Ishikawa (cell line): ENCODE results near the gene PPM1E.
A peak's percentile ranks its signal among the peaks of the same experiment; 100 is the strongest.

Experiments used
- CEBPB ChIP-seq: IDR thresholded peaks from 2 replicates; pipeline ENCODE4 v1.6.1; 2012
- CREB1 ChIP-seq: IDR thresholded peaks from 2 replicates; pipeline ENCODE4 v1.6.1; 2012; ENCODE audit warnings: low read depth
- EGR1 ChIP-seq: IDR thresholded peaks from 2 replicates; pipeline ENCODE4 v1.6.1; 2012
- EP300 ChIP-seq: IDR thresholded peaks from 2 replicates; pipeline ENCODE4 v1.6.1; 2012; ENCODE audit warnings: borderline replicate concordance
- FOXM1 ChIP-seq: IDR thresholded peaks from 2 replicates; pipeline ENCODE4 v1.6.1; 2012; ENCODE audit warnings: low read depth, borderline replicate concordance
- NFIC ChIP-seq: IDR thresholded peaks from 2 replicates; pipeline ENCODE4 v1.6.1; 2012
- RAD21 ChIP-seq: IDR thresholded peaks from 2 replicates; pipeline ENCODE4 v1.6.1; 2012; ENCODE audit warnings: low read depth
- TAF1 ChIP-seq: IDR thresholded peaks from 2 replicates; pipeline ENCODE4 v1.6.1; 2012; ENCODE audit warnings: low read depth, mild to moderate bottlenecking
- TCF12 ChIP-seq: IDR thresholded peaks from 2 replicates; pipeline ENCODE4 v1.6.1; 2012; ENCODE audit warnings: low read depth
- TEAD4 ChIP-seq: IDR thresholded peaks from 2 replicates; pipeline ENCODE4 v1.6.1; 2012
- YY1 ChIP-seq: IDR thresholded peaks from 2 replicates; pipeline ENCODE4 v1.6.1; 2012; ENCODE audit warnings: low read depth
- ZBTB7A ChIP-seq: IDR thresholded peaks from 2 replicates; pipeline ENCODE4 v1.6.1; 2012; ENCODE audit warnings: low read depth
- TF ChIP-seq, protein P1 (sequence below): IDR thresholded peaks from 2 replicates; pipeline ENCODE4 v1.6.1; 2012; ENCODE audit warnings: low read depth, mild to moderate bottlenecking
- TF ChIP-seq, protein P2 (sequence below): IDR thresholded peaks from 2 replicates; pipeline ENCODE4 v1.6.1; 2012
- TF ChIP-seq, protein P3 (sequence below): IDR thresholded peaks from 2 replicates; pipeline ENCODE4 v1.6.1; 2012

PPM1E gene

DNA sequence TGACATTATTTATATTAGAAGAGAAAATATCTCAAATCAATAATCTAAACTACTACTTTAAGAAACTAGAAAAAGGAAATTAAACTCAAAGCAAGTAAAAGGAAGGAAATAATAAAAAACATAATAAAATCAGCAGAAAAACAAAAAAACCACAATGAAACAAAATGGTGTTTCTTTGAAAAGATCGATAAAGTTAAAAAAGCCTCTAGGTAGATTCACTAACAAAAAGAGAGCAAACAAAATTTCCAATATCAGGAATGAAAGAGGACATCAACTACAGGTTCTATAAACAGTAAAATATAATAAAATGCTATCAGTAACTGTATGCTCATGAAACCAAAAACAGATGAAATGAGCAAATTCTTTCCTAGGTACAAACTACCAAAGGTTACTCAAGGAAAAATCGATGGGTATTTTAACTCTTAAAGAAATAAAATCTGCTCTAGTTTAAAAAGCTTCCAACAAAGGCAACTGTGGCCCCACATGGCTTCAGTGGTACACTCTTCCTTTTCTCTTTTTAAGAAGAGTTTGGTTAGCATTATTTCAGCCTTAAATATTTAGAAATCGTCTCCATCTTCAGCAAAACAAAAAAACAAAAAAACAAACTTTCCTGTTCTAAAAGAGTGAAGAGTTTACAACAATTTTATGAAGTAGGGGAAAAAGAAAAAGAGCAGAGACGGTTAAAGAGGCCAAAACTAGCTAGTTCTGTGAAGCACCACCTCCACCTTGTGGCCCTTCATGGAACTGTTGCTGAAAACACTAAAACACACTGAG lies 248.9 kb downstream of the PPM1E start:
- TF ChIP-seq NFIC (no peak), EP300 (no peak), RAD21 (peak; percentile 91), EGR1 (no peak)

DNA sequence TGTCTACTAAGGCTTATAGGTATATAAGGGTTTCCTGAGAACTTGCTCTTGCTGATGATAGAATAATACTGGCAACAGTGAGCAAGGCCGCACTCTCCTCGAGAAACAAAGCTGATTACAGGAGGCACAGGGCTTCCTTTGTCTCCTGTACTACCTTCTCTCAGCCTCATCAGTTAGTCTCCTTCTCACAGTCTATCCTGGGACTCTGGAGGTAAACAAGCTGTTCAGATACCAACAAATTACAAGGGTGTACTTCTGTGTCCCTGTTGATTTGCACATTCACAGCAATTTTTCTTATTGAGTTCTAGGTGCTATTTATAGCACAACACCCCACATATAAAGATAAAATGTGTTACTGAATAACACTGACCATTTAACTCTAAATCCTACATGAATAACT lies 252.3 kb downstream of the PPM1E start:
- TF ChIP-seq YY1 = no peak
- TF ChIP-seq, protein P1, sequence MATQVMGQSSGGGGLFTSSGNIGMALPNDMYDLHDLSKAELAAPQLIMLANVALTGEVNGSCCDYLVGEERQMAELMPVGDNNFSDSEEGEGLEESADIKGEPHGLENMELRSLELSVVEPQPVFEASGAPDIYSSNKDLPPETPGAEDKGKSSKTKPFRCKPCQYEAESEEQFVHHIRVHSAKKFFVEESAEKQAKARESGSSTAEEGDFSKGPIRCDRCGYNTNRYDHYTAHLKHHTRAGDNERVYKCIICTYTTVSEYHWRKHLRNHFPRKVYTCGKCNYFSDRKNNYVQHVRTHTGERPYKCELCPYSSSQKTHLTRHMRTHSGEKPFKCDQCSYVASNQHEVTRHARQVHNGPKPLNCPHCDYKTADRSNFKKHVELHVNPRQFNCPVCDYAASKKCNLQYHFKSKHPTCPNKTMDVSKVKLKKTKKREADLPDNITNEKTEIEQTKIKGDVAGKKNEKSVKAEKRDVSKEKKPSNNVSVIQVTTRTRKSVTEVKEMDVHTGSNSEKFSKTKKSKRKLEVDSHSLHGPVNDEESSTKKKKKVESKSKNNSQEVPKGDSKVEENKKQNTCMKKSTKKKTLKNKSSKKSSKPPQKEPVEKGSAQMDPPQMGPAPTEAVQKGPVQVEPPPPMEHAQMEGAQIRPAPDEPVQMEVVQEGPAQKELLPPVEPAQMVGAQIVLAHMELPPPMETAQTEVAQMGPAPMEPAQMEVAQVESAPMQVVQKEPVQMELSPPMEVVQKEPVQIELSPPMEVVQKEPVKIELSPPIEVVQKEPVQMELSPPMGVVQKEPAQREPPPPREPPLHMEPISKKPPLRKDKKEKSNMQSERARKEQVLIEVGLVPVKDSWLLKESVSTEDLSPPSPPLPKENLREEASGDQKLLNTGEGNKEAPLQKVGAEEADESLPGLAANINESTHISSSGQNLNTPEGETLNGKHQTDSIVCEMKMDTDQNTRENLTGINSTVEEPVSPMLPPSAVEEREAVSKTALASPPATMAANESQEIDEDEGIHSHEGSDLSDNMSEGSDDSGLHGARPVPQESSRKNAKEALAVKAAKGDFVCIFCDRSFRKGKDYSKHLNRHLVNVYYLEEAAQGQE = no peak
- no peak for TF ChIP-seq FOXM1
- TF ChIP-seq TAF1 = no peak

DNA sequence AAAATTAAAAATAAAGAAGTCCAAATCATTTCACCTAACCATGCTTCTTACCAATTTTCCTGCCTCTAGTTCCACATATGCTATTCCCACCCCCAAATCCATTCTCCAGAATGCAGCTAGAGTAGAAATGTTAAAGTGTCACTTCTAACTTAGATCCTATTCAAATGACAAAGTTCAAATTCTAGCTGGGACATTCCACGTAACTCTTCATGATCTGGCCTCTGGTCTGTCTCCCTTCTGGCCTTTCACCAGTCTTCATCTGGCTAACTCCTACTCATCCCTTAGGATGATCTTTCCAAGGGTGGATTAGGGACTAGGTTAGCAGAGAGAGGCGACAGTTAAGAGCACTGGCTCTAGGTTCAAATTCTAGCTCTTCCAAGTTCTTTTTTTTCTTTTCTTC lies 253.1 kb downstream of the PPM1E start:
- TF ChIP-seq CEBPB = no peak

DNA sequence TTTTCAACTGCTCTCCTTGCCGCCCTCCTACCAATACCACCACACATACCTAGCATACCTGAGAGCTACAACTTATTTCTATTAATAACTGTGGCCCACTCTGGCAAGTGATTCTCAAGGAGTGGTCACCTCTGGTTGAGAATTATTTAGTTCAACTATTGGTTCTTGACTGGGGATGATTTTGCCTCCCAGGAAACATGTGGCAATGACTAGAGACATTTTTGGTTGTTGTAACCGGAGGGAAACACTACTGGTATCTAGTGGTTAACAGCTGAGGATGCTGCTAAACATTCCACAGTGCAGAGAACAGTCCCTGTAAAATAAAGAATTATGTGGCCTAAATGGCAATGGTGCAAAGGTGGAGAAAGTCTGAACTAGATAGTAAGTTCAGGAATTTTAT lies 254.4 kb downstream of the PPM1E start:
- TF ChIP-seq CEBPB (no peak), NFIC (no peak), YY1 (no peak), ZBTB7A (no peak), EP300 (no peak), RAD21 (no peak), TEAD4 (no peak), FOXM1 (no peak), TAF1 (no peak), EGR1 (no peak), TCF12 (no peak), CREB1 (no peak)
- TF ChIP-seq, protein P1 = no peak
- TF ChIP-seq, protein P2, sequence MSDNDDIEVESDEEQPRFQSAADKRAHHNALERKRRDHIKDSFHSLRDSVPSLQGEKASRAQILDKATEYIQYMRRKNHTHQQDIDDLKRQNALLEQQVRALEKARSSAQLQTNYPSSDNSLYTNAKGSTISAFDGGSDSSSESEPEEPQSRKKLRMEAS = no peak
- TF ChIP-seq, protein P3, sequence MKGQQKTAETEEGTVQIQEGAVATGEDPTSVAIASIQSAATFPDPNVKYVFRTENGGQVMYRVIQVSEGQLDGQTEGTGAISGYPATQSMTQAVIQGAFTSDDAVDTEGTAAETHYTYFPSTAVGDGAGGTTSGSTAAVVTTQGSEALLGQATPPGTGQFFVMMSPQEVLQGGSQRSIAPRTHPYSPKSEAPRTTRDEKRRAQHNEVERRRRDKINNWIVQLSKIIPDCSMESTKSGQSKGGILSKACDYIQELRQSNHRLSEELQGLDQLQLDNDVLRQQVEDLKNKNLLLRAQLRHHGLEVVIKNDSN = no peak

DNA sequence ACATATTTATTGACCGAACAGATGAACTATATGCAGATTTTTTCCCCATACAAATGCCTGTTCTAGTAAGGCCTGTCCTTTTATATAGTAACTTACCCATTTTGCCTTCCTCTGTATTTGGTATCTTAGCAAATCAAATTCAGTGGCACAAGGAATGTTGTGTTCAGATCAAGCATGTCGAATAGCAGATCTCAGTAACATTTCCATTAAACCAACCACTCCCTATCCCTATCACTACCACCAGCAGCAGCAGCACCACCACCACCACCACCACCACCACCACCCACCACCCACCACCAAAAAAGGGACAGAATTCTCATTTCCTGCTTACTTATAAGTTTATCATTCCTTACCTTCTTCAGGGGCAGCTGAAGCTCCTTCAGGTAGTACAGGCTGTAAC lies 256.3 kb downstream of the PPM1E start:
- TF ChIP-seq FOXM1 (no peak), EP300 (no peak), NFIC (no peak), TEAD4 (no peak), YY1 (no peak), ZBTB7A (no peak)
- TF ChIP-seq, protein P2 = no peak

DNA sequence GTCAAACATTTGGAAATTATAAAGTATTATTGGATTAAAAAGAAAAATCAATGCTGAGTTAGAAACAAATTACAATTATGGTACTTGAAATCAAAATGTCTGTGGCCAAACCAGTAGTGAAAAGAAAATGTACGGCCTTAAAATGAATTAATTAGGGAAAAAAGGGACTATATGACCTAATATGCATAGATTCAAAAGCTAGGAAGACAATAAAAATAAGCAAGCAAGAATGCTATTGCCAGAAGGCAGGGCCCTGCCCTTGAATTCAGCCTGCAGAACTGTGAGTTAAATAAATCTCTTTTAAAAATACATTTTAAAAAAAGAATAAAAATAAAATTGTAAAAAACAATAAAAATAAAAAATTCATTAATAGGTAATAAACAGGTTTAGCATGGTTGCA lies 262.4 kb downstream of the PPM1E start:
- TF ChIP-seq, protein P3 = no peak
- TF ChIP-seq TEAD4 (no peak), TAF1 (no peak), ZBTB7A (no peak), FOXM1 (no peak), YY1 (no peak), RAD21 (no peak), CEBPB (no peak), NFIC (no peak), CREB1 (no peak), TCF12 (no peak), EGR1 (no peak), EP300 (no peak)
- TF ChIP-seq, protein P2 = no peak
- TF ChIP-seq, protein P1 = no peak
